ENCODE measurements around the gene MIOX.

The MIOX gene

GRCh38 chr22:50473855-50474671 is 12.6 kb upstream of the MIOX start:
- DNase-seq: no peak

- DNase-seq: peak; percentile 84
These were observed 11.7 kb upstream of the MIOX start, which contains the start of gene SBF1 for GRCh38 chr22:50474710-50475651. TSS of gene SBF1 (minus strand) at chr22:50475035. CDS start at chr22:50474840, 195 bp downstream.

GRCh38 chr22:50475652-50476002 is 11.0 kb upstream of the MIOX start:
- DNase-seq: no peak

- DNase-seq: no peak
These were observed 9.8 kb upstream of the MIOX start for GRCh38 chr22:50476868-50477267.

- no peak for DNase-seq
These were observed 8.7 kb upstream of the MIOX start for GRCh38 chr22:50477923-50478322.

- no peak for DNase-seq
These were observed 6.9 kb upstream of the MIOX start for GRCh38 chr22:50479721-50480120.

GRCh38 chr22:50481045-50481439 is 5.6 kb upstream of the MIOX start:
- no peak for DNase-seq

GRCh38 chr22:50481440-50482106 is 5.1 kb upstream of the MIOX start, which contains the start of gene ADM2:
TSS of gene ADM2 (plus strand) at chr22:50481543. CDS start at chr22:50481848, 305 bp downstream.
- DNase-seq: peak; percentile 53

GRCh38 chr22:50482107-50483074 is 4.3 kb upstream of the MIOX start:
- DNase-seq: no peak

- DNase-seq: no peak
These were observed 3.6 kb upstream of the MIOX start for GRCh38 chr22:50483106-50483505.

- no peak for DNase-seq
These were observed 3.1 kb upstream of the MIOX start for GRCh38 chr22:50483556-50483955.

GRCh38 chr22:50483977-50484853 is 2.4 kb upstream of the MIOX start:
- DNase-seq: no peak

GRCh38 chr22:50485221-50486131 is 1.2 kb upstream of the MIOX start:
- no peak for DNase-seq

- no peak for DNase-seq
These were observed 789 bp downstream of the MIOX start for GRCh38 chr22:50487290-50488005.

GRCh38 chr22:50488006-50488677 is 1.5 kb downstream of the MIOX start:
- DNase-seq: no peak

GRCh38 chr22:50488886-50489285 is 2.2 kb downstream of the MIOX start:
- DNase-seq: no peak

GRCh38 chr22:50489363-50490243 is 2.9 kb downstream of the MIOX start:
- no peak for DNase-seq
